K562 (cell line): ENCODE measurements around the gene DNAH17. TPM values are rescaled to one million over a fixed set of nuclear protein-coding genes. Genes with fewer than 3 reads are reported as not detected.

Experiments
- ATAC-seq: fragments of 200-7000 bp; cut with Tn5 transposase; 3 replicates; pipeline ENCODE4 v1.9.1; 2020; ENCODE audit warnings: moderate library complexity
- BruUV-seq: library from RNA; stranded (reverse); fragments of 400-500 nt; replicated peaks from 2 replicates; lab custom pipeline; 2021; lab: Mats Ljungman, UMichigan
- CTCF ChIA-PET: fragments of 300-600 bp; formaldehyde crosslinking; extraction: SDS; loops from one replicate; lab custom pipeline; 2021; ENCODE audit warnings: low intra/inter-chr PET ratio; lab: Yijun Ruan, JAX
- POLR2A ChIA-PET: fragments of 300-600, 350-650 bp; sonication (Branson Sonifier 250); formaldehyde crosslinking; extraction: SDS; loops from one replicate; lab custom pipeline; 2021; ENCODE audit warnings: antibody characterized with exemption, inconsistent platforms; lab: Yijun Ruan, JAX
- DNase-seq, 4 experiments: peaks; one replicate each; pipeline versions ENCODE4 v3.0.0 to v3.0.0-alpha.2; 2011 to 2018; ENCODE audit warnings: low spot score in 3 of 4, mixed read lengths in 3 of 4; ENCODE audit errors: extremely low read depth in 1 of 4
- FAIRE-seq: peaks from 2 replicates; lab custom pipeline; 2011; peaks lifted over from hg19 to GRCh38; lab: Jason Lieb, UNC
- H2AFZ ChIP-seq: 2 replicates; pipeline ENCODE4 v1.6.0; 2011; ENCODE audit warnings: low read depth, low read length, control low read depth, inconsistent platforms
- H3K27ac ChIP-seq: fragments of 200-600 bp; 3 replicates; pipeline ENCODE4 v1.8.0; 2011; ENCODE audit warnings: low read depth, mild to moderate bottlenecking, control low read depth, inconsistent platforms, low read length, moderate library complexity, mixed read lengths; ENCODE audit errors: extremely low read depth
- H3K27me3 ChIP-seq, 2 experiments: fragments of 300-600 bp in 1 of 2; 2 replicates in 1 of 2; 3 replicates in 1 of 2; pipeline versions ENCODE4 v1.6.0 to v1.8.0; 2011; ENCODE audit warnings: inconsistent platforms in 2 of 2, low read length in 2 of 2, mild to moderate bottlenecking in 1 of 2, mixed read lengths in 1 of 2, moderate library complexity in 1 of 2; ENCODE audit not compliant: control insufficient read depth in 2 of 2, insufficient read depth in 2 of 2
- H3K36me3 ChIP-seq: fragments of 300-600 bp; 3 replicates; pipeline ENCODE4 v1.8.0; 2011; ENCODE audit warnings: mild to moderate bottlenecking, low read length, inconsistent platforms; ENCODE audit not compliant: control insufficient read depth, insufficient read depth
- H3K4me1 ChIP-seq, 2 experiments: fragments of 200-600 bp in 1 of 2; replicated peaks in 1 of 2; 2 replicates in 1 of 2; 3 replicates in 1 of 2; pipeline versions ENCODE4 v1.5.1 to v1.8.0; 2011; ENCODE audit warnings: inconsistent platforms in 2 of 2, low read length in 2 of 2, mild to moderate bottlenecking in 1 of 2, mixed read lengths in 1 of 2, moderate library complexity in 1 of 2; ENCODE audit not compliant: control insufficient read depth in 2 of 2, insufficient read depth in 2 of 2
- H3K4me2 ChIP-seq: 2 replicates; pipeline ENCODE4 v1.6.1; 2011; ENCODE audit warnings: low read length, control low read depth, inconsistent platforms, mixed read lengths; ENCODE audit not compliant: insufficient read depth
- H3K4me3 ChIP-seq: fragments of 200-600 bp; sonication (generic), shearing (Covaris generic); 2 replicates; pipeline ENCODE4 v1.5.1; 2016; ENCODE audit warnings: control low read depth, inconsistent platforms
- H3K79me2 ChIP-seq: fragments of 200-600 bp; 3 replicates; pipeline ENCODE4 v1.8.0; 2011; ENCODE audit warnings: low read length, inconsistent platforms; ENCODE audit not compliant: control insufficient read depth, insufficient read depth
- H3K9ac ChIP-seq, 2 experiments: 2 replicates each; pipeline versions ENCODE4 v1.6.0 to v1.6.1; 2011; ENCODE audit warnings: low read depth in 2 of 2, low read length in 2 of 2, control low read depth in 1 of 2, inconsistent platforms in 1 of 2, mild to moderate bottlenecking in 1 of 2, mixed read lengths in 1 of 2; ENCODE audit not compliant: insufficient read depth in 1 of 2
- H3K9me1 ChIP-seq: one replicate; pipeline ENCODE4 v1.6.0; 2011; ENCODE audit warnings: inconsistent platforms, mild to moderate bottlenecking, low read length, moderate library complexity; ENCODE audit not compliant: control insufficient read depth, insufficient read depth
- H3K9me3 ChIP-seq: replicated peaks from 2 replicates; pipeline ENCODE4 v1.5.1; 2011; ENCODE audit warnings: low read depth, low read length, inconsistent platforms; ENCODE audit not compliant: control insufficient read depth, insufficient read depth
- H4K20me1 ChIP-seq: replicated peaks from 2 replicates; pipeline ENCODE4 v1.6.1; 2011; ENCODE audit warnings: low read length, inconsistent platforms, mixed read lengths; ENCODE audit not compliant: control insufficient read depth, insufficient read depth
- GTF2F1 ChIP-seq: IDR thresholded peaks from 2 replicates; pipeline ENCODE4 v1.6.1; 2011; ENCODE audit warnings: low read depth, low read length, improper control_type of control experiment
- HOXB6 ChIP-seq: fragments of 250-450 bp; sonication (Bioruptor Pico); IDR thresholded peaks from 2 replicates; pipeline ENCODE4 v1.5.1; 2022; ENCODE audit warnings: mild to moderate bottlenecking, borderline replicate concordance
- MAFG ChIP-seq: fragments of 450-650 bp; conservative IDR thresholded peaks from 2 replicates; pipeline ENCODE4 v1.6.1; 2016; ENCODE audit warnings: missing genetic modification characterization, missing compliant biosample characterization
- PBX2 ChIP-seq, 2 experiments: IDR thresholded peaks in 1 of 2; conservative IDR thresholded peaks in 1 of 2; 2 replicates each; pipeline ENCODE4 v1.6.1; 2016; ENCODE audit warnings: low read depth in 2 of 2, mild to moderate bottlenecking in 1 of 2, missing compliant biosample characterization in 1 of 2, missing genetic modification characterization in 1 of 2, moderate library complexity in 1 of 2
- WGBS: fragments of 100-300 bp; shearing (Covaris generic); methylation state at CpG from one replicate; pipeline ENCODE4 v1.1.6; 2016; ENCODE audit warnings: low coverage, mixed read lengths; ENCODE audit not compliant: insufficient coverage; ENCODE audit errors: missing lambda C conversion rate; 5-methylcytosine and 5-hydroxymethylcytosine counted together
- in situ Hi-C: fragments of 300-500 bp; cut with MboI; formaldehyde crosslinking; loops from 4 replicates; pipeline ENCODE4 v1.15.0; 2018; ENCODE audit warnings: inconsistent platforms, mixed read lengths
- intact Hi-C: fragments of 100-400 bp; cut with micrococcal nuclease; formaldehyde crosslinking; loops from 2 replicates; pipeline ENCODE4 v1.14.2; 2022
- polyA plus RNA-seq, 8 experiments: library from polyadenylated mRNA; depleted of rRNA in 4 of 8; stranded (reverse) in 5 of 8; unstranded in 3 of 8; fragments of >200 nt; fragmentation: Nextera tagmentation in 2 of 8; fragmentation: Illumina TruSeq in 1 of 8; extraction: Ambion mirVana in 2 of 8; extraction: Trizol in 1 of 8; gene quantifications; 2 replicates each; pipeline versions ENCODE4 v1.2.1 to v1.2.3, GENCODE V29; 2011 to 2014; ENCODE audit warnings: inconsistent platforms in 1 of 8, missing spikeins in 1 of 8
- total RNA-seq, 7 experiments: library from RNA; depleted of rRNA in 6 of 7; stranded (reverse); fragments of >200 nt in 6 of 7; fragmentation: Illumina TruSeq in 2 of 7; extraction: Trizol in 2 of 7; gene quantifications; 2 replicates each; pipeline versions ENCODE4 v1.2.1 to v1.2.3, GENCODE V29; 2011 to 2021; ENCODE audit warnings: low replicate concordance in 1 of 7

The DNAH17 gene
- total and polyA plus RNA-seq, 9 of the 15 experiments (the other 6 are each of a cell fraction or from before 2014, with no cell fraction given), result under 0.01 to 0.06 (median 0.03) TPM; not detected in 5

- no peak for DNase-seq
- Histone ChIP-seq H2AFZ (no peak overlapping the region), H3K9ac (no peak overlapping the region), H3K4me3 (no peak overlapping the region), H3K4me2 (no peak overlapping the region), H3K27ac (no peak overlapping the region), H3K4me1 (peaks cover 0 to 7% of the 10 kb centered on the region in 2 experiments; a peak in 2 of 5 replicates), H3K36me3 (peaks cover 70% of the 10 kb centered on the region; the same call in 2 of the 3 replicates), H4K20me1 (peaks cover 10% of the 10 kb centered on the region), H3K79me2 (peaks cover 37% of the 10 kb centered on the region), H3K27me3 (no peaks in the 10 kb centered on the region), H3K9me3 (no peaks in the 10 kb centered on the region), H3K9me1 (no peaks in the 10 kb centered on the region)
- no peak for FAIRE-seq
- ChIA-PET CTCF (no interaction called here), POLR2A (no interaction called here)
- no peak for ATAC-seq
- intact Hi-C loops (no loop called here), in situ Hi-C loops (no loop called here)
- TF ChIP-seq PBX2 (CRISPR knock-in tag; IDR thresholded peaks at IDR 0.05; ENCODE audit: low read depth) (no peak), PBX2 (tag; conservative IDR thresholded peaks at IDR 0.05; ENCODE audit: low read depth) (no peak), HOXB6 (CRISPR knock-in tag) (no peak), GTF2F1 (no peak), MAFG (tag) (no peak)
- 98% methylated on average over 4 of the region's 7 CpGs for WGBS
- BruUV-seq, result no TSS peak
Measured at GRCh38 chr17:78394209-78394608, 183.0 kb downstream of the DNAH17 start.
